ENCODE data around the gene FBP2.

DNA sequence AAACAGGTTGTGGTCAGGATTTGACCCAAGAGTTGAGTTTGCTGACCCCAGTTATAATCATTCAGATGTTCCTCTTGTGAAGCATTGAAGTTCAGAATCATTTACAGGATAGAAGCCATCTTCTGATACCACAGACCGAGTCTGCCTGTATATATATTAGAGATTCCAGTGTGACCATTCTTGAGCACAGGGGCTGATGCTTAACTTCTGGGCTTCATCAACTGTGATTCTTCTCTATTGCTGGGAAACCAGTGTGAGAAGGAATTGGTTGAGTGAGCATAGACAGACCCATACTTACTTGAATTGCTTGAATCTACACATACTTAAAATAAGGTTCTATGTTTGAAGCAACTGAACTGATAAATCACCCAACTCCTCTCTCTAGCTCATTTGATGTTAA lies 66.7 kb downstream of the FBP2 start:
- TF ChIP-seq RBBP5 (conservative IDR thresholded peaks at IDR 0.05) (no peak), TAF1 (IDR thresholded peaks at IDR 0.05; ENCODE audit: borderline replicate concordance, low read depth, low read length) (no peak), ASH2L (IDR thresholded peaks at IDR 0.05; ENCODE audit: borderline replicate concordance, low read depth) (no peak), ZNF24 (IDR thresholded peaks at IDR 0.05) (no peak), POLR2A (IDR thresholded peaks at IDR 0.05; ENCODE audit: low read depth, low read length) (no peak), RAD21 (IDR thresholded peaks at IDR 0.05; ENCODE audit: insufficient read depth, low read depth, low read length) (no peak), SRF (IDR thresholded peaks at IDR 0.05; ENCODE audit: low read depth in 2 of 2, low read length in 2 of 2) (no peak)
- TF ChIP-seq, protein P1, sequence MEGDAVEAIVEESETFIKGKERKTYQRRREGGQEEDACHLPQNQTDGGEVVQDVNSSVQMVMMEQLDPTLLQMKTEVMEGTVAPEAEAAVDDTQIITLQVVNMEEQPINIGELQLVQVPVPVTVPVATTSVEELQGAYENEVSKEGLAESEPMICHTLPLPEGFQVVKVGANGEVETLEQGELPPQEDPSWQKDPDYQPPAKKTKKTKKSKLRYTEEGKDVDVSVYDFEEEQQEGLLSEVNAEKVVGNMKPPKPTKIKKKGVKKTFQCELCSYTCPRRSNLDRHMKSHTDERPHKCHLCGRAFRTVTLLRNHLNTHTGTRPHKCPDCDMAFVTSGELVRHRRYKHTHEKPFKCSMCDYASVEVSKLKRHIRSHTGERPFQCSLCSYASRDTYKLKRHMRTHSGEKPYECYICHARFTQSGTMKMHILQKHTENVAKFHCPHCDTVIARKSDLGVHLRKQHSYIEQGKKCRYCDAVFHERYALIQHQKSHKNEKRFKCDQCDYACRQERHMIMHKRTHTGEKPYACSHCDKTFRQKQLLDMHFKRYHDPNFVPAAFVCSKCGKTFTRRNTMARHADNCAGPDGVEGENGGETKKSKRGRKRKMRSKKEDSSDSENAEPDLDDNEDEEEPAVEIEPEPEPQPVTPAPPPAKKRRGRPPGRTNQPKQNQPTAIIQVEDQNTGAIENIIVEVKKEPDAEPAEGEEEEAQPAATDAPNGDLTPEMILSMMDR (IDR thresholded peaks at IDR 0.05 in 2 of 3, conservative IDR thresholded peaks at IDR 0.05 in 1 of 3; ENCODE audit: control insufficient read depth in 2 of 3, extremely low read depth in 1 of 3, insufficient read depth in 1 of 3, low read depth in 3 of 3, low read length in 3 of 3) = no peak
- TF ChIP-seq, protein P2, sequence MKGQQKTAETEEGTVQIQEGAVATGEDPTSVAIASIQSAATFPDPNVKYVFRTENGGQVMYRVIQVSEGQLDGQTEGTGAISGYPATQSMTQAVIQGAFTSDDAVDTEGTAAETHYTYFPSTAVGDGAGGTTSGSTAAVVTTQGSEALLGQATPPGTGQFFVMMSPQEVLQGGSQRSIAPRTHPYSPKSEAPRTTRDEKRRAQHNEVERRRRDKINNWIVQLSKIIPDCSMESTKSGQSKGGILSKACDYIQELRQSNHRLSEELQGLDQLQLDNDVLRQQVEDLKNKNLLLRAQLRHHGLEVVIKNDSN (IDR thresholded peaks at IDR 0.05; ENCODE audit: borderline replicate concordance, extremely low read length, insufficient read depth, low read depth, low read length) = no peak
